ENCODE measurements around the gene RAB5B. TPM values are rescaled to one million over a fixed set of nuclear protein-coding genes. Genes with fewer than 3 reads are reported as not detected.
A peak's percentile ranks its signal among the peaks of the same experiment; 100 is the strongest.
"Not testable (repeated sequence)": the region's sequence is repeated elsewhere in the genome, so short reads cannot be mapped to it uniquely, and the experiment has no call there.

RAB5B gene
- polyA plus RNA-seq, 2 donors: 78.2 to 88.8 TPM

GRCh38 chr12:56041552-56042429, 67.9 kb downstream of the RAB5B start, which contains the start of gene RPS26:
Gene RPS26 (plus strand): TSS chr12:56041918. CDS start chr12:56042167, 249 bp downstream.
- peak within 1 kb of the TSS; percentile 93 to 97 for H3K4me3 ChIP-seq (ENCODE audit: low read depth in 1 of 2, low read length in 2 of 2)
- H3K27me3 ChIP-seq (ENCODE audit: control insufficient read depth in 1 of 2, insufficient read depth in 2 of 2, low read length in 2 of 2): no peaks in the 10 kb centered on the region
- peaks cover 5 to 6% of the 10 kb centered on the region in 2 donors for H3K36me3 ChIP-seq (ENCODE audit: control insufficient read depth in 2 of 2, insufficient read depth in 2 of 2, low read length in 1 of 2)
- H3K4me1 ChIP-seq (ENCODE audit: control insufficient read depth in 2 of 2, insufficient read depth in 2 of 2, low read length in 1 of 2): peaks cover 0 to 2% of the 10 kb centered on the region in 2 donors
- H3K9me3 ChIP-seq (ENCODE audit: control insufficient read depth in 2 of 2, insufficient read depth in 1 of 2, low read depth in 1 of 2, low read length in 1 of 2): no peaks in the 10 kb centered on the region
- WGBS, 2 donors: 0% methylated on average over 49 to 50 of the region's 50 CpGs
- H3K27ac ChIP-seq (ENCODE audit: low read depth in 2 of 2, low read length in 1 of 2): peak within 1 kb of the TSS; percentile 79 to 94

GRCh38 chr12:56042430-56042813, 68.5 kb downstream of the RAB5B start:
- not testable (repeated sequence) for H3K9me3 ChIP-seq (ENCODE audit: control insufficient read depth in 2 of 2, insufficient read depth in 1 of 2, low read depth in 1 of 2, low read length in 1 of 2); H3K27me3 ChIP-seq (ENCODE audit: control insufficient read depth in 1 of 2, insufficient read depth in 2 of 2, low read length in 2 of 2); H3K36me3 ChIP-seq (ENCODE audit: control insufficient read depth in 2 of 2, insufficient read depth in 2 of 2, low read length in 1 of 2); H3K4me1 ChIP-seq (ENCODE audit: control insufficient read depth in 2 of 2, insufficient read depth in 2 of 2, low read length in 1 of 2)
- 2 to 3% methylated on average over 12 to 20 of the region's 20 CpGs for WGBS, 2 donors
- Histone ChIP-seq H3K4me3 (ENCODE audit: low read depth in 1 of 2, low read length in 2 of 2) (peak overlapping the region; percentile 93 to 97), H3K27ac (ENCODE audit: low read depth in 2 of 2, low read length in 1 of 2) (peak overlapping the region; percentile 79 to 94)

- 24 to 30% methylated on average over 9 of the region's 9 CpGs for WGBS, 2 donors
- H3K27ac ChIP-seq (ENCODE audit: low read depth in 2 of 2, low read length in 1 of 2): no peak overlapping the region
These were observed 69.0 kb downstream of the RAB5B start for GRCh38 chr12:56042843-56043242.

More at GRCh38 chr12:56042843-56043242, 69.0 kb downstream of the RAB5B start:
- H3K4me3 ChIP-seq (ENCODE audit: low read depth in 1 of 2, low read length in 2 of 2): peak overlapping the region; percentile 93 to 97
- H3K9me3 ChIP-seq (ENCODE audit: control insufficient read depth in 2 of 2, insufficient read depth in 1 of 2, low read depth in 1 of 2, low read length in 1 of 2): no peaks in the 10 kb centered on the region
- peaks cover 5 to 6% of the 10 kb centered on the region in 2 donors for H3K36me3 ChIP-seq (ENCODE audit: control insufficient read depth in 2 of 2, insufficient read depth in 2 of 2, low read length in 1 of 2)
- peaks cover 0 to 2% of the 10 kb centered on the region in 2 donors for H3K4me1 ChIP-seq (ENCODE audit: control insufficient read depth in 2 of 2, insufficient read depth in 2 of 2, low read length in 1 of 2)
- no peaks in the 10 kb centered on the region for H3K27me3 ChIP-seq (ENCODE audit: control insufficient read depth in 1 of 2, insufficient read depth in 2 of 2, low read length in 2 of 2)

Other genes with a start within 250 kb of the RAB5B start
- 100 to 1,000 TPM; 334 to 463 TPM for gene CD63, start 245.1 kb upstream of the RAB5B start, polyA plus RNA-seq
- gene GDF11, start 231.0 kb upstream of the RAB5B start, polyA plus RNA-seq: under 1 TPM; 0.43 to 0.65 TPM
- 10 to 100 TPM; 56.2 to 78.7 TPM for gene SARNP, start 156.4 kb upstream of the RAB5B start, polyA plus RNA-seq
- gene ORMDL2, start 156.0 kb upstream of the RAB5B start, polyA plus RNA-seq: 100 to 1,000 TPM in 1 of 2 donors, 10 to 100 TPM in 1; 97.1 to 100 TPM
- gene DNAJC14, start 144.5 kb upstream of the RAB5B start, polyA plus RNA-seq: 10 to 100 TPM in 1 of 2 donors, 1 to 10 TPM in 1; 7.4 to 10.7 TPM
- under 1 TPM; 0.63 to 0.76 TPM for gene MMP19, start 131.1 kb upstream of the RAB5B start, polyA plus RNA-seq
- gene PYM1, start 46.2 kb upstream of the RAB5B start, polyA plus RNA-seq: 10 to 100 TPM; 63.7 to 71.0 TPM
- gene DGKA, start 42.9 kb upstream of the RAB5B start, polyA plus RNA-seq: 100 to 1,000 TPM; 128 to 291 TPM
- gene PMEL, start 8.0 kb upstream of the RAB5B start, polyA plus RNA-seq: under 1 TPM; 0.63 to 0.75 TPM
- 10 to 100 TPM in 1 of 2 donors, 1 to 10 TPM in 1; 9.2 to 18.8 TPM for gene CDK2, start 7.2 kb upstream of the RAB5B start, polyA plus RNA-seq
- gene SUOX, start 23.2 kb downstream of the RAB5B start, polyA plus RNA-seq: 10 to 100 TPM; 14.3 to 14.9 TPM
- gene IKZF4, start 47.0 kb downstream of the RAB5B start, polyA plus RNA-seq: 1 to 10 TPM; 1.5 TPM
- gene RPS26, start 67.8 kb downstream of the RAB5B start, polyA plus RNA-seq: 100 to 1,000 TPM; 899 to 941 TPM
- gene ERBB3, start 106.1 kb downstream of the RAB5B start, polyA plus RNA-seq: 100 to 1,000 TPM in 1 of 2 donors, 10 to 100 TPM in 1; 49.4 to 102 TPM
- 100 to 1,000 TPM; 103 to 180 TPM for gene PA2G4, start 130.5 kb downstream of the RAB5B start, polyA plus RNA-seq
- 1,000 to 10,000 TPM; 1,736 to 6,738 TPM for gene RPL41, start 142.6 kb downstream of the RAB5B start, polyA plus RNA-seq
- gene ZC3H10, start 144.2 kb downstream of the RAB5B start, polyA plus RNA-seq: 1 to 10 TPM; 1.4 to 2.2 TPM
- gene ESYT1, start 154.2 kb downstream of the RAB5B start, polyA plus RNA-seq: 10 to 100 TPM; 15.6 to 36.6 TPM
- 10 to 100 TPM; 57.3 to 57.7 TPM for gene MYL6B, start 178.5 kb downstream of the RAB5B start, polyA plus RNA-seq
- 1,000 to 10,000 TPM; 1,769 to 2,908 TPM for gene MYL6, start 184.3 kb downstream of the RAB5B start, polyA plus RNA-seq
- gene SMARCC2, start 215.4 kb downstream of the RAB5B start, polyA plus RNA-seq: 10 to 100 TPM; 21.4 to 31.4 TPM
- gene RNF41, start 247.8 kb downstream of the RAB5B start, polyA plus RNA-seq: 10 to 100 TPM in 1 of 2 donors, 1 to 10 TPM in 1; 7.9 to 17.5 TPM

Data from esophagus (tissue), 2 donors.